Aorta (tissue), 5 donors: Measurements from ENCODE around the gene DOCK3. TPM values are rescaled to one million over a fixed set of nuclear protein-coding genes. Genes with fewer than 3 reads are reported as not detected.
"Not testable (repeated sequence)": the region's sequence is repeated elsewhere in the genome, so short reads cannot be mapped to it uniquely, and the experiment has no call there.

Source experiments
- ATAC-seq: fragments of 200-7000 bp; cut with Tn5 transposase; one replicate; pipeline ENCODE4 v1.9.1; 2022; ENCODE audit warnings: moderate library complexity; ENCODE audit not compliant: low FRiP score
- DNase-seq, 2 donors: peaks; one replicate each; pipeline ENCODE4 v3.0.0-alpha.2; 2020
- H3K27ac ChIP-seq, 2 donors: one replicate each; pipeline ENCODE4 v1.5.1; 2013; ENCODE audit warnings: low read length in 2 of 2, mild to moderate bottlenecking in 2 of 2, moderate library complexity in 2 of 2, control low read depth in 1 of 2, inconsistent platforms in 1 of 2, low read depth in 1 of 2
- H3K27me3 ChIP-seq, 2 donors: one replicate each; pipeline ENCODE4 v1.6.1; 2013; ENCODE audit warnings: control low read depth in 1 of 2, low read length in 1 of 2, mild to moderate bottlenecking in 1 of 2, moderate library complexity in 1 of 2; ENCODE audit not compliant: insufficient read depth in 2 of 2, control insufficient read depth in 1 of 2
- H3K36me3 ChIP-seq, 2 donors: one replicate each; pipeline ENCODE4 v1.6.1; 2013; ENCODE audit warnings: control low read depth in 1 of 2, low read length in 1 of 2, mild to moderate bottlenecking in 1 of 2; ENCODE audit not compliant: insufficient read depth in 2 of 2, control insufficient read depth in 1 of 2
- H3K4me1 ChIP-seq, 2 donors: one replicate each; pipeline ENCODE4 v1.6.1; 2013; ENCODE audit warnings: low read length in 2 of 2, control low read depth in 1 of 2, mild to moderate bottlenecking in 1 of 2, moderate library complexity in 1 of 2; ENCODE audit not compliant: insufficient read depth in 2 of 2, control insufficient read depth in 1 of 2
- H3K4me3 ChIP-seq, 2 donors: one replicate each; pipeline ENCODE4 v1.5.1; 2013; ENCODE audit warnings: low read length in 2 of 2, control low read depth in 1 of 2, mild to moderate bottlenecking in 1 of 2
- H3K9me3 ChIP-seq: one replicate; pipeline ENCODE4 v1.6.1; 2013; ENCODE audit warnings: mild to moderate bottlenecking, low read length; ENCODE audit not compliant: control insufficient read depth
- WGBS, 2 donors: extraction: QIAGEN DNeasy Blood & Tissue Kit; methylation state at CpG; one replicate each; pipeline ENCODE4 v1.1.7; 2013; 5-methylcytosine and 5-hydroxymethylcytosine counted together
- intact Hi-C, 2 donors: fragments of 100-400 bp; cut with DNase I; formaldehyde crosslinking; loops; one replicate each; pipeline versions ENCODE4 v1.14.2 to v1.15.0; 2022
- polyA plus RNA-seq, 2 donors: library from polyadenylated mRNA; stranded (reverse); fragments of 200-250 nt; gene quantifications; one replicate each; pipeline ENCODE4 v1.2.3, GENCODE V29; 2013
- total RNA-seq, 2 donors: library from RNA; stranded (reverse); fragmentation: NEBNext Ultra II Directional; extraction: Animal tissue kit (Norgen Biotek cat#: 25700); gene quantifications; one replicate each; pipeline ENCODE4 v1.2.1, GENCODE V29; 2021
- donor health status: healthy with polysubstance abuse.
- donor health status: Bipolar disorder and iron deficiency.
- donor health status: DM: no; HTN: no; CAD: no.
- donor health status: DM: no; HTN: no; CAD: no.
- donor health status: DM: yes; HTN: yes; CAD: no.

DOCK3 gene
- total and polyA plus RNA-seq, 4 donors: 0.31 to 0.97 (median 0.55) TPM

GRCh38 chr3:50882733-50883132 is 208.0 kb downstream of the DOCK3 start:
- H3K27ac ChIP-seq, H3K27me3 ChIP-seq, ATAC-seq, H3K4me3 ChIP-seq, DNase-seq, intact Hi-C loops, H3K36me3 ChIP-seq, H3K9me3 ChIP-seq, H3K4me1 ChIP-seq: not testable (repeated sequence)
- 70 to 72% methylated on average over 1 of the region's 1 CpG for WGBS, 2 donors

- 72% methylated on average over 4 of the region's 4 CpGs for WGBS, 2 donors
Measured at GRCh38 chr3:50883755-50884154, 209.0 kb downstream of the DOCK3 start.

GRCh38 chr3:50885070-50885850 is 210.5 kb downstream of the DOCK3 start:
- H3K9me3 ChIP-seq: no peaks in the 10 kb centered on the region
- H3K27me3 ChIP-seq: no peaks in the 10 kb centered on the region
- intact Hi-C loops: no loop called here
- no peaks in the 10 kb centered on the region for H3K4me1 ChIP-seq
- H3K36me3 ChIP-seq: no peaks in the 10 kb centered on the region
- no peak for ATAC-seq
- DNase-seq: no peak
- no peak overlapping the region for H3K27ac ChIP-seq
- WGBS, 2 donors: 48 to 51% methylated on average over 5 of the region's 5 CpGs
- no peak overlapping the region for H3K4me3 ChIP-seq

More at GRCh38 chr3:50883755-50884154, 209.0 kb downstream of the DOCK3 start:
- H3K27ac ChIP-seq: no peak overlapping the region
- no peaks in the 10 kb centered on the region for H3K4me1 ChIP-seq
- no peak overlapping the region for H3K4me3 ChIP-seq
- ATAC-seq: no peak
- H3K9me3 ChIP-seq: no peaks in the 10 kb centered on the region
- H3K36me3 ChIP-seq: no peaks in the 10 kb centered on the region
- intact Hi-C loops: no loop called here
- no peaks in the 10 kb centered on the region for H3K27me3 ChIP-seq
- no peak for DNase-seq

GRCh38 chr3:50890688-50891344 is 216.1 kb downstream of the DOCK3 start:
- H3K27ac ChIP-seq: no peak overlapping the region
- H3K36me3 ChIP-seq: no peaks in the 10 kb centered on the region
- 20 to 21% methylated on average over 3 of the region's 3 CpGs for WGBS, 2 donors
- ATAC-seq (no peak), DNase-seq (no peak)
- H3K27me3 ChIP-seq: no peaks in the 10 kb centered on the region
- peaks cover 5% of the 10 kb centered on the region for H3K9me3 ChIP-seq
- H3K4me3 ChIP-seq: no peak overlapping the region
- H3K4me1 ChIP-seq: no peaks in the 10 kb centered on the region
- intact Hi-C loops: no loop called here

- intact Hi-C loops, ATAC-seq, H3K27me3 ChIP-seq, H3K9me3 ChIP-seq, H3K36me3 ChIP-seq, H3K4me3 ChIP-seq, DNase-seq, H3K27ac ChIP-seq, H3K4me1 ChIP-seq: not testable (repeated sequence)
- 0 to 6% methylated on average over 1 of the region's 1 CpG for WGBS, 2 donors
Measured at GRCh38 chr3:50901097-50901496, 226.4 kb downstream of the DOCK3 start.

- H3K4me3 ChIP-seq: no peak overlapping the region
- no peaks in the 10 kb centered on the region for H3K9me3 ChIP-seq
- H3K27ac ChIP-seq: no peak overlapping the region
- no peak for ATAC-seq
- 74 to 75% methylated on average over 6 of the region's 6 CpGs for WGBS, 2 donors
- no peaks in the 10 kb centered on the region for H3K36me3 ChIP-seq
- H3K4me1 ChIP-seq: no peaks in the 10 kb centered on the region
- intact Hi-C loops: no loop called here
- DNase-seq: no peak
- no peaks in the 10 kb centered on the region for H3K27me3 ChIP-seq
Measured at GRCh38 chr3:50912746-50913145, 238.0 kb downstream of the DOCK3 start.

GRCh38 chr3:50913260-50913659 is 238.5 kb downstream of the DOCK3 start:
- Histone ChIP-seq H3K9me3 (no peaks in the 10 kb centered on the region), H3K4me3 (no peak overlapping the region), H3K36me3 (no peaks in the 10 kb centered on the region), H3K4me1 (no peaks in the 10 kb centered on the region), H3K27ac (no peak overlapping the region), H3K27me3 (no peaks in the 10 kb centered on the region)
- intact Hi-C loops: no loop called here
- ATAC-seq (no peak), DNase-seq (no peak)
- WGBS, 2 donors: 0 to 9% methylated on average over 1 of the region's 1 CpG

GRCh38 chr3:50922071-50922470 is 247.3 kb downstream of the DOCK3 start:
- intact Hi-C loops, H3K27ac ChIP-seq, DNase-seq, H3K4me3 ChIP-seq, H3K9me3 ChIP-seq, H3K4me1 ChIP-seq, H3K36me3 ChIP-seq, H3K27me3 ChIP-seq, ATAC-seq: not testable (repeated sequence)
- WGBS, 2 donors: 78 to 89% methylated on average over 5 of the region's 5 CpGs

- H3K4me1 ChIP-seq: no peaks in the 10 kb centered on the region
- H3K27me3 ChIP-seq: no peaks in the 10 kb centered on the region
- no peaks in the 10 kb centered on the region for H3K36me3 ChIP-seq
- no peak overlapping the region for H3K27ac ChIP-seq
- no peak overlapping the region for H3K4me3 ChIP-seq
- no peak for ATAC-seq
- intact Hi-C loops: no loop called here
- no peak for DNase-seq
- peaks cover 4% of the 10 kb centered on the region for H3K9me3 ChIP-seq
- 93 to 98% methylated on average over 1 of the region's 1 CpG for WGBS, 2 donors
Measured at GRCh38 chr3:50923955-50924354, 249.2 kb downstream of the DOCK3 start.
